HG02938 (cell line): ENCODE results near the gene CHST11.

Source experiments
- ATAC-seq: cut with Tn5 transposase; IDR thresholded peaks from one replicate; pipeline ENCODE4 v1.9.1; 2021; ENCODE audit warnings: mild to moderate bottlenecking, moderate library complexity; ENCODE audit not compliant: unreplicated experiment

Gene CHST11

DNA sequence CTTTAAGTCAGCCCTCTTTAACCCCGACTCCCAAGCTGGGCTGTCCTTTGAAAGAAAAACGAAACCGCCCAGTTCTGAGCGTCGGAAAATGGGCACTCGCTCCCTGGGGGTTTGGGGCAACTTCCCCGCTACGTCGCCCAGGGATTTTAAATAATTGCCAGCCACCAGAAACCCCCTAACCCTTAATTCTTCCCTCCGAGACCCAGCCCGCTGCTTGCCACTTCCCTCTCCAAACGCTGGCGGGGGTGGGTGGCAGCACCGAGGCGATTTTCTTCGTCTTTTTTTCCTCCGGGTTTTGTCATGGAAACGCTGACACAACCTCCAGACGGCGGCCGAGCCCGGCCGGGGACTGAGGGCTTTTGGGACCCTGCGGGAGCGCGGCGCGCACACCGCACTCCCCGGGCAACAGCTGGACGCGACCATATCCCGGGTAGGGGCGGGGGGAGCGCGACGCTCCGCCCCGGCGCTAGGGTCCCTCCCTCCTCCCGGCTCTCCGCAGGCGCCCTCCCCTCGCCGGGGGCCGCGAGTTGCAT lies at the start of gene CHST11:
Gene CHST11, plus strand, starts transcription at position 532 of the 533 bp plus-strand sequence.
- ATAC-seq = peak; percentile 57

DNA sequence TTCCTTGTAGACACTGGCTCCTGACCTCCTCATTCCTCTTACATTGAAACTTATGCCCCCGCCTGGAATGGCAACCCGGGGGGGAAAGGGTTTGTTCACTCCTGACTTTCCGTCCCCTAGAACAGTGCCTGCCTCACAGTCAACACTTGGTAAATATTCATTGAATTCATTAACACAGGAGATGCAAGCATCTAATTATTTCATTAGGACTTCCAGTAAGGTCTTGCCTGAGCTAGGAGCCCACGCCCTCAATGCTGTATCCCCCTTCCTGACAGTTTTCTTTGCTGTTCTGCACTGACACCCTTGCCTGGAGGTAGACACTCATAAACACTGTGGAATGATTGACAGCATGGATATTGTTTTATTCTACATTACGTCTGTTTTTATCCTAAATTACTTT lies 49.3 kb upstream of the CHST11 start:
- no peak for ATAC-seq

DNA sequence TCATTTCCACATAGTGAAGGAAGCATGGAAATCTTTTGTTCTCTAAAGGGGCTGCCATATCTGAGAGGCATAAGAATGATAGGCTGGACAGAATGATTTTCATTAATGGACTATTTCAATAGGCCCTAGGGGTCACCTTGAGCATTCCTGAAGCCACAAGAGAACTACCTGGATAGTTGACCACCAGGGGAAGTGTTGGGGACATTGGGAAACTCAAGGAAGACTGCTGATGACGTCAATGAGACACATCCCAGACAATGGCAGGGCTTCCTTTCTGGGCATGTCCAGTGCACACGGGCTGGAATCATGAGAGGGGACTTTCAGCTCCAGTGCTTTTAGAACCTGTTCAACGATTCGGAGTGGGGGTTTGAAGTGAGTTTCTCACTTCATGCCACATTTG lies 48.8 kb upstream of the CHST11 start:
- ATAC-seq = no peak

DNA sequence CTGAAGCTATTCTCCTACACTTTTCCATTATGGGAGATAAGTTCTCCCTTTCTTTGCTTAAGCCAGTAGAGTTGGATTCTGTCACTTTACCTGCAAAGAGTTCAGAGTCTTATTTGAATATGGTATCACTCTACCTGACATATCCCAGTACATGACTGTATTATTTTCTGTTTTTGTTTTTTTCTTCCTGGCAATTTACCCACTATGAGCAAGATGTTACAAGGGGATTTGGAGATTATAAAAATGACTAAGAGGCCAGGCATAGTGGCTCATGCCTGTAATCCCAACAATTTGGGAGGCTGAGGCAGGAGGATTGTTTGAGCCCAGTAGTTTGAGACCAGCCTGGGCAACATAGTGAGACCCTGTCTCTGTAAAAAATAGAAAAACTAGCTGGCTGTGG lies 46.4 kb upstream of the CHST11 start:
- no peak for ATAC-seq

DNA sequence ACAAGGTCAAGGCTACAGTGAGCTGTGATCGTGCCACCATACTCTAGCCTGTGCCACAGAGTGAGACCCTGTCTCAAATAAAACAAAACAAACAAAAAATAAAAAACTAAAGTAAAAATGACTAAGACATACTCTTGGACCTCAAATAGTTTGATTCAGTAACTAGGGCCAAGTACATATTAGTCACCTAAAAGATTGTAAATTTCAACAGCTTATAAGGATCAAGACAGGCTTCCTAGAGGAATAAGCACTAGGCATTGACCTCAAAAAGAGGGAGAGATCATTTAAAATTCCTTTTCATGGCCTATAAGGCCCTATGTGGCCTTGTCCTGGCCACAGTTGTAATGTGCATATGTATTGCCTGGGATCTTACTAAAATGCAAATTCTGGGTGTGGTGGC lies 46.0 kb upstream of the CHST11 start:
- ATAC-seq = no peak

DNA sequence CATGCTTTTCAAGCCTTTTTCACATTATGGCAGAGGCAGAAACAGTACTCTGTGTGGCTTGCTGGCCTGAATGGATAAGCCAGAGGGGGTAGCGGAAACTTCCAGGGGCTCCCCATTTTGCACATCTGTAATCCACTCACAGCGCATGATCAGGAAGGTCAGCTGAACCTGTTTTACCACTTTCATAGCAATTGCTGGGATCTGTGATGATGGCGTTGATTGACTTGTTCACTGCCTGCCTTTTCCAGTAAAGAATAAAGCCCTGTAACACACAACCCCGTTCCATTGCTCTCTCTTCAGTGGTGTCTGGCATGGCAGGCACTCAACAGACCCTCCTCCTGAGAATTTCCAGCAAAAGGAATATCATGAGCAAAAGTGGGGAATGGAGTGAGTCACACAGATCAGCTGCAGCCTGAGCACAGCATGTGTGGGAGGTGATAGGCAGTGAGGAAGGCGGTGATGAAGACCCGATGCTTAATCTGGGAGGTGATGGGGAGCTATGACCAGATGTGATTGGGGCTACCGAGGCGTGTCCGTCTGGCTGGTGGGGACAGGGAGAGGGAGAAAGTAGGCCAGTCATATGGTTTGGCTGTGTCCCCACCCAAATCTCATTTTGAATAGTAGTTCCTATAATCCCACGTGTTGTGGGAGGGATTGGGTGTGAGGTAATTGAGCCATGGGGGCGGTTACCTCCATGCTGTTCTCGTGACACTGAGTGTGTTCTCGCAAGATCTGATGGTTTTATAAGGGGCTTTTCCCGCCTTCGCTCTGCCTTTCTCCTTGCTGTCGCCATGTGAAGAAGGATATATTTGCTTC lies 44.7 kb upstream of the CHST11 start:
- no peak for ATAC-seq

DNA sequence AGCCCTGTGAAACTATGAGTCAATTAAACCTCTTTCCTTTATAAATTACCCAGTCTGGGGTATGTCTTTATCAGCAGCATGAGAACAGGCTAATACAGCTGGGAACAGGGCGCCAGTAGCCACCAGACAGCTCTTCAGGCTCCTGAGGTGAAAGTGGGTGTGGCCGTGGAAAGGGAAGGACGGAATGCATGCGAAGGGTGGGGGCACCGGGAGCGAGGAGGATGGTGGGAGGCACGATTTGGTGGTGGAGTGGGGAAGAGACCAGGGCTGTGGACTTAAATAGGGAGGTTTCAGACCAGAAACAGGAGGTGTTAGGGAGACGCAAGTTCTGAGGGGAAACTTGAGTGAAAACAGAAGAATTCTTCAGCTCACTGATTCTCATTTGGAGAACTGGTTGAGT lies 44.1 kb upstream of the CHST11 start:
- ATAC-seq = no peak

DNA sequence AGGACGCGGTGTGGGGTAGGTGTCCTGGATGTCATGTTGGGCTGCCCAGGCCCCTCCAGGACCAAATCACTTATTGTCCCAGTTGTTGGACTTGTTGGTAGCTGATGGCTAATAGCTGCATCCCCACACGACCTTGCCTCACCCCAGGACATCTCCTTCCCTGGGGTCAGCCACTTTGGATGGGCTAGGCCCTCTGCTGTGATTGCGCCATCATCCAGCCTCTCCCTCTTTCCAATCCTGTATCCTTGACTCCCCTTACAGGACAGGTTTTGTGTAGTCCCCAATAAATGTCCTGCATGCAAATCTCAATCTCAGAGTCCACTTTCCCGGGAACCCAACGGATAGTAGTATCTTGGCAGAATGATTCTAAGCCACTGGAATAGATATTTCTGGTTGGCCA lies 43.4 kb upstream of the CHST11 start:
- no peak for ATAC-seq

DNA sequence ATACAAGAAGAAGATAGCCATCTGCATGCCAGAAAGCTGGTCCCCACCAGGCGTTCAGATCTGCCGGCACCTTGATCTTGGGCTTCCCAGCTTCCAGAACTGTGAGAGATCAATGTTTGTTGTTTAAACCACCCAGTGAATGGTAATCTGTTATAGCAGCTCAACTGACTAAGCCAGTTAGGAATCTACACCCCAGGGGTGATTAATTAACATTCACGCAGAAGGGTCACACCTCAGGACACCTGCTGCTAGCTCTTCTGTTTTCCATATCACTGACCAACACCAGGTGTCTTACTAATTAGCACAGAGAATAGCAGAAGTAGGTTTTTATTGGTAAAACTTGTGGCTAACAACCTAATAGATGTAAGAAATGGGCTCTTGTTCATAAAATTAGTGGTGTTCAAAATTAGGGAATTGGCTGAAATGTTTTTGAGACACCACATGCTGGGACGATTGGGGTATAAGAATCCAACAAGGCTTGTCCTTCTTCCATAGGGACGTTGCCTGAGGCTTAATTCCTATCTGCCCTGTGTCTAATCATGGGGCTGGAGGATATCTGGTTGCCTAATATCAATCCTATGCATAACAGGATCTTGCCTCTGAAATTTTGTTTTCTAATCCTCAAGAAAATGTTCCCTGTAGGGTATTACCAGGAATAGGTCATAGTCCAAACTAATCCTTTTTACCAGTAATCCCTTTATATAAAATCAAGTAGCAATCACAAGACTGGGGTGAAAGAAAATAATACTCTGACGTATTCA lies 42.0 kb upstream of the CHST11 start:
- ATAC-seq = peak; percentile 67

DNA sequence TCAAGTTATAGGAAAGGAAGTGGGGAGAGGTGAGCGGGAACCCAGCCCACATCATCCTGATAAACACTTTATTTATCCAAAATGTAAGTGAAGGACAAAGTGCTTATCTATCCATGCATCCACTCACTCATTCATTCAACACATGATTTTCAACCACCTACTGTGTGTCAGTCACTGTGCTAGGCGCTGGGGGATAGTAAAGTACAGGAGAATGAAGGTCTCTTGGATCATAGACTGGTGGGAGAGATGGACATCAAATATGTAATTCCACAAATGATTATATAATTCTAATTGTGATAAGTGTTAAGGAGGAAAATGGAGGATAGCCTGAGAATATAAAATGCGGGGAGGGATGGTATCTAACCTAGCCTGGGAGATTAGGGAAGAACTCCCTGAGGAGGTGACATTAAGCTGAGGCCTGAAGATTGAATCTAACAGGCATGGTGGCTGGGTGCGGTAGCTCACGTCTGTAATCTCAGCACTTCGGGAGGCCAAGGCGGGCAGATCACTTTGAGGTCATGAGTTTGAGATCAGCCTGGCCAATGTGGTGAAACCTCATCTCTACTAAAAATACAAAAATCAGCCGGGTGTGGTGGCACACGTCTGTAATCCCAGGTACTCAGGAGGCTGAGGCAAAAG lies 41.3 kb upstream of the CHST11 start:
- no peak for ATAC-seq

DNA sequence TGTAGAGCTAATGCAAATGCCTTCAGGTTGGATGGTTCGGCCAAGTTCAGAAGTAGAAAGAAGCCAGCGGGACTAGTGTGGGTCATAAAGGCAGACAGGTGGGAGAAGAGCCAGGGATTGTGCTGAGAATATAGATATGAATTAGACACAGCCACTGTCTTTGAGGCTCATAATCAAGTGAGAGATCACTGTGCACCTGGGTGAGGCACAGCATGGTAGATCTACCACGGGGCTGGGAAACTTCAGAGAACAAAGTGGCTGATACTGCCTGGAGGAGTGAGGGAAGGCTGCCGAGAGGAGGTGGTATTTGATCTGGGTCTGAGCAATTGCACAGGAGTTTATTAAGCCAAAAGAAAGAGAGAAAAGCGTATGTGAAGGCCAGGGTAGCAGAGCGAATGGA lies 40.6 kb upstream of the CHST11 start:
- ATAC-seq = no peak

DNA sequence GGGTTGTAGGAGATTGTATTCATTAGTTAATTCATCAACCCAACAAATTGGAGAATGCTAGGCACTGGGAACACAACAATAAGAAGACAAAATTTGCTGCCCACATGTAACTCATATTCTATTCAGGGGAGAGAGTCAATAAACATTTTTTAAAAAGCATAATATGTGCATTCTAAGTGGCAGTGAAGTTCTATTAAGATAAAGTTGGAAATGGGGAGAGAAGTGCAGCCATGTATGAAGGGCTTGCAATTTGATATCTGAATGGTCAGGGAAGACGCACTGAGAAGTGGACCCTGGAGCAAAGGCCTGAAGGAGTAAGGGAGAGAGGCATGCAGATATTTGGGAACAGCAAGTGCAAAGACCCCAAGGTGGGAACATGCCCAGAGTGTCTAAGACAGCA lies 40.2 kb upstream of the CHST11 start:
- ATAC-seq = no peak

DNA sequence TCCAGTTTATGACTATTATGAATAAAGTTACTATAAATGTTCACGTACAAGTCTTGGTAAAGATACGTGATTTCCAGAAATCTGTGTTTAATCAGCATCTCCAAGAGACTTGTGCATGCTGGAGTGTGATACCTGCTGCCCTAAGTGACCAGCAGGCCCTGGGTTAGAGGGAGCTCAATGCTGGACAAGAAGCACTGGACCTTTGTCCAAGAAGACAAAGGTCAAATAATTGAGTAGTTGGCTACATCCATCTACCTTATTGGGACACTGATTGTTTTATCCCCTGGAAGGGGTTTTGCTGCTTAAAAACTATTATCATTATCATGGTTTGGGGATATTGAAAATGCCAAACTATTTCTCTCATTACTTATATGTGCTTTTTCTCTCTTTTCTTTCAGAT lies 37.0 kb upstream of the CHST11 start:
- ATAC-seq = no peak

DNA sequence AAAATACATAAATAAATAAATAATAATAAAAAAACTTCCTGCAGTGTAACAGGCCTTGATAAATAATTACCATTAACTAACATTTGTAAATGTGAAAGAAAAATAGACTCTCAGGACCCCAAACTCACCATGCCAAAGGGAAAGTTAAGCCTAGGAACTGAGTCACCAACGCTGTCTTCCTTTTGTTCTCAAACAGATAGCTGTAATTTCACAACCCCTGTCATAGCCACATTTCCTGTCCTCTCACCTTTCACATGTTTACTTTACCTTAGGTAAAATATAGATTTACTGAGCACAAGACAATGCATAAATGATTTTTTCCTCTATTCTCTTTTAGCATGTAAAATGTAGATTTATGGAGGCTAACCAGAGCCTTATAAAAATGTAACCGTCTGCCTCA lies 35.9 kb upstream of the CHST11 start:
- ATAC-seq = no peak

DNA sequence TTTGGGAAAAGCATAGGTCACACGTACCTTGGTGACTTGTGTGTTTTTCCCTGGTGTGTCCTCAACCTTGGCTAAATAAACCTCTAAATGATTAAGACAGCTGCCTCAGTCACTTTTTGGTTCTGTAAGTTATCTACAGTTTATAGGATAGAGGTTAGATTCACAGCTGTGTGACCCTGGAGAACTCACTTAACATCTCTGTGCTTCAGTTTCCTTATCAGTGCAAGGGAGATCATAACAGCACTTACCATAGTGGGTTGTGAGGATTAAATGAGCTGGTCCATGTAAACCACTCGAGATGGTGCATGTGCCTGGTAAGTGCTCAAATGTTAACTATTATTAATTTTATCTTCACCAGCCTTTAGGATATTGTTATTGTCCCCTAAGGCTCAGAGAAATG lies 35.4 kb upstream of the CHST11 start:
- ATAC-seq = no peak

DNA sequence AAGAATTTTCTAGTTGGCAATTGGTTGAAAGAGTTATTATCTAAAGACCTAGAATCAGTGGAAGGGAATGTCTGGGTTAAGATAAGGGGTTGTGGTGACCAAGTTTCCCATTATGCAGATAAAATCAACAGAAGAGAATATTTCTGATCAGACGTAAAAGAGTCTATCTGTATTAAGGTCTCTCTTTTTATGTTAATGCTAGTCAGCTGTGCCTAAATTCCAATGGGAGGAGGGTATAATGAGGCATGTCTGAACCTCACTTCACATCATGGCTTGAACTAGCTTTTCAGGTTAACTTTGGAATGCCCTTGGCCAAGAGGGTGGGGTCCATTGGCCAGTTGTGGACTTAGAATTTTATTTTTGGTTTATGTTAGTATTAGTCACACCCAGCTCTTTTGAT lies 34.3 kb upstream of the CHST11 start:
- ATAC-seq = no peak

DNA sequence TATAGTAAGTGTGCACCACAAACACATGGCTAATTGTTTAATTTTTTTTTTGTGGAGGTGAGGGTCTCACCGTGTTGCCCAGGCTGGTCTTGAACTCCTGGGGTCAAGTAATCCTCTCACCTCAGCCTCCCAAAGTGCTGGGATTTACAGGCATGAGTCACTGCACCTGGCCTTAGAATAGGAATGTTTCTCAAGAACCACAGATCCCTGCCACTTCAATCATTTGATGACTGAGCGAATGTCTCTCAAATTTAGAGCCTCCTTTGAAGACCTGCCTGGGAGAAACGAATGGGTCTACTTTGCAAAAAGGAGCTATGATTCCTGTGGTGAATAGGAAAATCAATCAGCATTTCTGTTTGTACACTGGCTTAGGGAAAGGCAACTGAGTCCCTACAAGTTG lies 33.5 kb upstream of the CHST11 start:
- no peak for ATAC-seq

DNA sequence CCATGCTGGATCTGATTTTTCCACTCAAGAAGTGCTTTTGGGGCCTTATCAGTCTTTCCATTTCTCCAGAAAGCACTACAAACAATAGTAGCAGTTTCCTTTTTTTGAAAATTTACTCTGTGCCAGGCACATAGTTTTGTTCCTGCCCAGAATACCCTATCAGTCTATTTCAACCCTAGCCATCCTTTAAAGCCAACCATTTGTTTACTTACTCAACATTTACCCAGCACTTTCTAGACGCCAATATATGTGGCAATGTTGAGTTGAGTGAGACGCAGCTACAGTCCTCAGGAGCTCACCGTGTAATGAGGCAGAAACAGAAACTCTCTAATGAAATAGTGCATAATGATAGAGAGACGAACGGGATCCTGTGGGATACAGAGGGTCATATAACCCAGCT lies 32.9 kb upstream of the CHST11 start:
- ATAC-seq = no peak

DNA sequence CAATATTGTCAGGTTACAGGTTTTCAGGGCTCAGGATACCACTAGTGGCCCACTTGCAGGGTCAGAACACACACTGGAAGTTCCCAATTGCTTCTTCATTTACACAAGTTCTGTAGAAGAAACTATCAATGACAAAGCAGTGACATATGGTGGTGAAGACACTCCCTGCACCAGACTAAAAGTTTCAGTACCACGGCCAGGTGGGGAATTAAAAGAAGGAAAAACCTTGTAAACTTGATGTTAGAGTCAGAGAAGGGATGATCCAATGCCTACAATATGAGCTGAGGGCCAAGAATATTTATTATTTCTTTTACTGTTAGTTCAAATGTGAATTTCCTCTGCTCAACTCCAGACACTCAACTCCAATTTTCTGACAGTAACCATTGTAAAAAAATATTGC lies 31.8 kb upstream of the CHST11 start:
- no peak for ATAC-seq

DNA sequence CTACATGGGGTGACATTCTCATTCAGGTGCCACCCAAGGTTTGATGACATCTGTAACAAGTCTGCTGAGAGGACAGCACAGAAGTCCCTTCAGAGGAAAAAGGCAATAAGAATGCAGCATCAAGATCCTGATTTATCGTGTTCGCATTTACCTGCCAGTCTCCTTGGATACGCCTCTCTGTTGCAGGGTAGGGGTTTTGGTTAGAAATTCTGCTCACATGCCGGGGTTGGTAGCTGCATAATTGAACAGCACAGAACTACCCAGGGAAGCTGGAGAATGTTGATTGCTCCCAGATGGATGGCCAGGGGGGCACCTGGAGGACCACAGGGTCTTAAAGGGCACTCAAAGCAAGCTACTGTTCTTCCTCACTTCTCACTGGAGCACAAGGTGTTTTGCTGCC lies 31.1 kb upstream of the CHST11 start:
- ATAC-seq = no peak

DNA sequence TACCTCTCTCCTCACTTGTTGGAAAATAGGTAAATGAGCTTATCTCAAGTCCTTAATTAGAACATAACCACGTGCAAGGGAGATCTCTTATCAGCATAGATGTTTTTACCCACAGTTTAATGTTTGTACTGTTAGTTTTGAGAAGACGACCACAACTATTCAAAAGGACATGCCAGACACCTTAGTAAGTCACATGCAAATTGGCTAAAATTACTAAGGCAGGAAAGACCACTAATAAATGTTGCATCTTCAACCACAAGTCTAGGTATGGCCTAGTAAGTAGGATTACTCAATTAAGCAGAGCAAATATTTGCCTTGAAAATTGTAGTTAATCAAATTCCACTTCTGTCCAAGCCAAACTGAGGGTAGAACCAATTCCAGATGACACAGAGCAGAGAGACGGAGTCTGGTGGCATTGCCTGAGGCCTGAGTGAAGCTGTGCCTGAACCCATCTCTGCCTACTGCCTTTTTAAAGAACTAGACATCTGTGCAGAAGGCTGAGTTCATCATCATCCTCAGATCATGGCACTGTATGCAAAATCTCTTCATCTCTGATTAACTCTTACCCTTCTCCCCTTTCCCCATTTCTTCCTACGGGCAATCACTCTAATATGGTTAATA lies 29.7 kb upstream of the CHST11 start:
- no peak for ATAC-seq
